ENCODE results near the gene MAT2B.
"Not testable (repeated sequence)": the region's sequence is repeated elsewhere in the genome, so short reads cannot be mapped to it uniquely, and the experiment has no call there.

MAT2B gene

DNA sequence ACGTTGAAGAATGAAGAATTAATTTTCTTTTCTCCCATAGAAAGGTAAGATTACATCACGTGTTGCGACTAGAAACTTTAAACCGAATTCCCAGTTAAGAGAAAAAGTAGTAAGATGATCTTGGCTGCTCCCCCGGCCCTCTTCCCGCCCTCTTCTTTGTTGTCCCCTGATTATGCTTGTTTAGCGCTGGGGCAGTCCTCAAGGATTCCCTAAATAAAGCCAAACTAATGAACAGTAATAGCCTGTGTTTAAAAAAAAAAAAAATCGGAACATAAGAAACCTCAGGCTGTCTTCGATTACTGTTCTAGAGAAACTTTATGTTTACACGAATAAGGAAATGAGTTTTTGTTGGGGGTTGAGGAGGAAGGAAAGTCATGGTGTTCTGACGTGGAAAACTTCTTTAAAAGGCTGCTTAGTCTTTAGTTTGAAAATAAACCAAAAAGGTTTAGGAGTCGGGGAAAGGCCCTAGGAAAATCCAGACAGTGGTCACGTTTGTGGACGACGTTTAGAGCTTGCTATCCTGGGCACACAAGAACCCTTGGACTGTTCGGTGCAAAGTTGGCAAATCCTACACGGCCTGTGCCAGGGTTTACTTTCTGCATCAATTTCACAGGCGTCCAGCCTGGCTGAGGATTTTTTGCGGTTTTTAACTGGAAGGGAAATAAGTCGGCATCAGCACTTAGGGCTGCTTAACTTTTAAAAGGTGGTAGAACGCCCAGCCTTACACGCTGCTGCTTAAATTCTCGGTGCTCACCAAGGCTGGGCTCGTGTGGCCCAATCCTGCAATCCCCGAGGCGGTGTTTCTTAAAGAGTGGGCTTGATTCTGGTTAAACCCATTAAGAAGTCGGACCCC, 1.1 kb upstream of the MAT2B start:
- DNase-seq, result peak in 13 of 14 donors; percentile 6 to 71 (median 46)

- no peak for DNase-seq
Measured at GRCh38 chr5:163505049-163505367, 411 bp upstream of the MAT2B start.

- no peak for DNase-seq
Measured at GRCh38 chr5:163506095-163506457, 657 bp downstream of the MAT2B start.

- DNase-seq, result no peak
Measured at GRCh38 chr5:163506726-163507125, 1.3 kb downstream of the MAT2B start.

DNA sequence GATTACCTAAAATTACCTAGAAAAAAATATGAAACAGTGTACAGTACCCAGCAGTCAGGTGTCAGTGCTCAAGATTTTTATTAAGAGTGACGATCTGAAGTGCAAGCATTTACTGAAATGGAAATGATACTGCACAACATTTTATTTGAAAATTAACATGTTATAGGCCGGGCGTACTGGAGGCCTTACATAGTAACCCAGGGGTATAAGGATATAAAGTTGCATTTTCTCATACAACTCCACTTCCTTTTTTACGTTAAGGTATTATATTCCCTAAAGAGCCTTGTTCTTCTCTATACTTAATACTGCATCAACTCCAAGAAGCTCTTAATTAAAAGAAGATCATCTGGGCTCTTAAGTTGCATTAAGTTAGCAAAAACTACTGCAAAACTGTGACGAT, 3.3 kb downstream of the MAT2B start:
- DNase-seq, result no peak

DNA sequence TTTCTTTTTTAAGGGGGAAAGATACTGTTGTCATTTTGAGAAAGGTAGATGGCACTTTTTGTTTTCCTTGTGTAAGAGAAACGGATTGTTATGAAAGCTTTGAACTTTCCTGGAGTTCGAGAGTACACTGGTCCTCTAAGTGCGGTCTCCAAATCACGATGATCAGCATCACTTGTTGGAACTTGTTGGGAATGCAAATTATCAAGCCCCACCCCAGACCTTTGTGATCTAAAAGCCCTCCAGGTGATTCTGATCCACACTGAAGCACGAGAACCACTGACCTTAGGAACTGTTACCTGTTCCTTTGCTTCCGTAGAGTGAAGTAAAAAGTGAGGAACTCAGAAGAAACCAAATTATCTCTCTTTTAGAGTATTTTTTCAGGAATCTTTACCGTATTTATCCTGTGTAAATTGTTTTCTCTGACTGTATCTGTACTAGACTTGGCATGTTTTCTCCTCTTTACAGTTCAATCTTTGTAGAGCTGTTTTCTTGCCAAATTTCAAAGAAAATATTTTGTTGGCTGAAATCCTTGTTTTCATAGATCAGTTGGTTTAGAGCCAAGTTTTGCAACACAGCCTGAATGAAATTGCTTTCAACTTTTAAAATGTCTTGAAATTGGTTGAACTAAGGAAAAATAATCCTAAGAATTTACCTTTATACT, 4.0 kb downstream of the MAT2B start:
- DNase-seq, result no peak

GRCh38 chr5:163512526-163512925, 7.1 kb downstream of the MAT2B start:
- no peak for DNase-seq

- DNase-seq, result no peak
Measured at GRCh38 chr5:163525096-163525495, 19.7 kb downstream of the MAT2B start.

GRCh38 chr5:163529698-163530097, 24.3 kb downstream of the MAT2B start:
- DNase-seq, result no peak

DNA sequence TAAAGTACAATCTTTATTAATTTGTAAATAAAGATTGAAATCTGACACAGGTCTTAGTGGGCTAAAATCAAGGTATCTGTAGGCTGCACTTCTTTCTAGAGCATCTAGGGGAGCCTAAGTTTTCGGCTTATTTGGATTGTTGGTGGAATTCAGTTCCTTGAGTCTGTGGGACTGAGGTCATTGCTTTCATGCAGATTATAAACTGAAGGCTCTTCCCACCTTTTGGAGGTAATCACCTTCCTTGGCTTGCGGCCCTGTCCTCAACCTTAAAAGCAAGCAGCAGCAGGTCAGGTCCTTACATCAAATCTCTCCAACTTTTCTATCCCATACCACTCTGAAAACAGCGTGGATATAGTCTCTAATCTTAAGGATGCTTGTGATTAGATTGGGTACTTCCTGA, 25.9 kb downstream of the MAT2B start:
- DNase-seq, result no peak

DNA sequence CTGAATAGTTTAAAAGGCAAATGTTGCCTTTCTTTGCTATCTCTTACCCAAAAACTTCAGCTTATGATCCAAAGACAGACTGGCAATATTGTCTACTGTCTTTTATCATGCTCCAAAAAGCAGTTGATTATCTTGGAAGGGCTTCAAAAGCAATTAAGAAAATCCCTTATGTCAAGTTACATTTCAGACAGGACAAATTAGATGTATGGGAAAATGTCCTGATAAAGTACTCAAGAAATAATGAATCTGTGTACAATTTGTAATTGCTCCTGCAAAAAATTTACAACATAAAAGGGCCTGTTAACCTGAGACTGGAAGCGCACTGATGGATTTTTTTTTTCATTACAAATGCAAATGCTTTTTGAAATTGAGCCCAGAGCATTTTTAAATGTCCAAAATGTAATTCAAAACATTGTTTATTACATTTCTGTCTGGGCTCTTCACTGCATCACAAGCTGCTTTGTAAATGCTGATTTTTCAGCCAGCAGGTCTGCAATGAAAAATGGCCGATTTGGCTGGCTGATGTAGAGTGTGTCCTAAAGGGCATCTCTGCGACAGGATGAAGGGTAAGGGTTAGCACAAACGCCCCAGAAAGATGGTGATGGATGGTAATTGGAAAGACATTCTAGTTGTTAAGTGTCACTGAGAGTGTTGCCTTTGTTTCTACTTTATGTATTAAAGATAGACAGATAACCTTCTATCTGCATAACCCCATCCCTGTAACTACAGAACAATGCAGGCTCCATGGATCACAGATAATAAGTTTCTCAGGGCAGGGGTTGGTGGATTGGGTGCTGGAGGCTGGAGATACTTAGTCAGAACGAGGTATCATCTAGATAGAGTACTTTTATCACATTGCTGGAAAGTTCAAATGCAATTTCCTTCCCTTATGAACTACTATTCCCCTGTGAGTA, 27.0 kb downstream of the MAT2B start:
- DNase-seq, result no peak

DNA sequence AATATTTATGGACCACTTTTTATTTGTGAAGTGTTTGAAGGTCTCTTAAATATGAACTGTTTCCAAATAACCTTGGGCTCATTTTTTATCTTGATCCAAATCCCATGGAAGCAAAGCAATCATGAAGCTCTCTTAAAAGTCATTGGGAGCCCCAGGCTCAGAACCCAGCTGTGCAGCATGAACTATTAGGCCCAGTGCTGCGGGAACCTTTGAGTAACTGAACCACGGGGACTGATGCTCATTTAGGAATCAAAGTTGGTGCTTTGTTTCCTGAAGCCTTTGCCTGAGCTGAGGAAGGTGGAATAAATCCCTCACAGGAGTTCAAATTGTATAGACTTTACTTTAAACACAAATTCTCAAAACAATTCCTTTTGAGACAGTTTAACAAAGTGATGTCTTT, 27.8 kb downstream of the MAT2B start:
- no peak for DNase-seq

DNA sequence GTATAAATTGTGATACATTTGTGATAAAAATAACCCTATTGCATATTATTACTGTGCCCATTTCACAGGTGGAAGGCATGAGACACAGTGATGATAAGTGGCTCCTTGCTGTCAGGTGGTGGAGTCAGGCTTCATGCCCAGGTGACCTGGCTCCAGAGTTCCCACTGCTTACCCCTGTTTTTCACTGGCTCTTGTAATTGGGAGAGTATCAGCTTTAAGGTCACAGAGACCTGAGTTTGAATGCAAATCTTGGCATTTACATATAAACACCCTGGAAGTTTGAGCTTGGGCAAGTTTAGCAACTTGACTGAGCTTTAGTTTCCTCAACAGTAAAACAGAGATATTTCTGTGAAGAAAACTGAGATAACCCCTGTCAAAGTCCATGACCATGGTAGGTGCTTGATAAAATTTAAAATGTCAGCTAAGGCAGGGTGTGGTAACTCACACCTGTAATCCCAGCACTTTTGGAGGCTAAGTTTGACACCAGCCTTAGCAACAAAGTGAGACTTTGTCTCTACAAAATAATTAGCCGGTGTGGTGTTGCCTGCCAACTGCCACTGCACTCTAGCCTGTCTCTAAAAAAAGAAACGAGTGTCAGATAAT, 29.2 kb downstream of the MAT2B start:
- DNase-seq, result no peak

DNA sequence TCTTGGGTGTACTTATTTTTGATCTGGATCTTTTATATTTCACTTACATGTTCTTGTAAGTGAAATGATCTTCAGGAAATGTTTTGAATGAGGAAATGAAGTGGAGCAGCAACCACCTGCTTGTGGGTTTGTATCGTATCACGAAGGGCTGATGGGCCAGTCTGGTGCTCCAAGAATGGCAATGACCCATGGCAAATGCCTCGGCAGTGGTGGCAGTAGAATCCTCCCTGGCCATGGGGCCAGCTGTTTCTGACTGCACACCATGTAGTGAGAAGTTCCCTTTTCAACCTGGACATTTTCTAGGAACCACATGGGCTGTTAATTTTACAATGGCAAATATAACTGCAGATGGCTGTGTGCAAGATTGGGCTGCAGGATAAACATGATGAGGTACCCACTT, 29.9 kb downstream of the MAT2B start:
- no peak for DNase-seq

- not testable (repeated sequence) for DNase-seq
Measured at GRCh38 chr5:163536442-163536841, 31.0 kb downstream of the MAT2B start.

- DNase-seq, result no peak
Measured at GRCh38 chr5:163540696-163541095, 35.3 kb downstream of the MAT2B start.

DNA sequence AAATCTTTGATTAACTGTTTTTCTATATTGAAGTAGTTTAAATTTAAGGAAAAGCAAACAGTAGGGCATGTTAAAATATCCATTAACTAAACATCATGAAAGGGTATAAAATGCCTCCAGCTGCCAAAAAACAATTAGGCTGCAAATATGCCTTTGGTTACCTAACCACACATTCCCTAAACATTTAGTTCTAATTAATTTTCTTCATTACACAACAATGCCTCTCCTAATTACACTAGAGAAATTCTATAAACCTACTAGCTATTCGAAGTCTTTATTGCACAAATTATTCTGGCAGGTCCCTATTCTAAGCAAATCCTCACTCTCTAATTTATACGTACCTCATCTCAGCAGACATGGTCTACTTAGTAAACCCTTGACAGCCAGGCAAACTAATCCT, 37.4 kb downstream of the MAT2B start:
- no peak for DNase-seq

DNA sequence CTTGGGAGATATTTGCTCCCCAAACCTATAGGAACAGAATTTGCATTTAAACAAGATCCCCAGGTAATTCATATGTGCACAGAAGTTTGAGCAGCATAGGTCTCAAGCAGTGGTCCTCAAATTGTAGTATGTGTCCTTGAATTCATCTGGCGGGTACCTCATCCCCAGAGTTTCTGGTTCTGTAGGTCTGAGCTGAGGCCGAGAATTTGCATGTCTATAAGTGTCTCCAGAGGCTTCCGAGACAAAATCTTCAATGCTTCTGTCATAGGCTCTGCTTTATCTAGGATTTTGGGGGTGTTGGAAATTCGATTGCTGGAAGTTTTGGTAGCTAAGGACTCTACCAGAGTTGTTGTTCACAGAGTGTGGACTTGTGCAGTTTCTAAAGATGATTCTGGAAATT, 38.6 kb downstream of the MAT2B start:
- DNase-seq, result no peak

GRCh38 chr5:163544836-163545235, 39.4 kb downstream of the MAT2B start:
- no peak for DNase-seq

- no peak for DNase-seq
Measured at GRCh38 chr5:163548649-163549048, 43.2 kb downstream of the MAT2B start.

GRCh38 chr5:163551156-163551555, 45.7 kb downstream of the MAT2B start:
- no peak for DNase-seq

GRCh38 chr5:163552536-163552935, 47.1 kb downstream of the MAT2B start:
- DNase-seq, result no peak

GRCh38 chr5:163561339-163561738, 55.9 kb downstream of the MAT2B start:
- no peak for DNase-seq

Data from C1 segment of cervical spinal cord (tissue), 14 donors.